OCI-LY1 (cell line): ENCODE results near the gene LSS.

Experiments
- H2AFZ ChIP-seq: fragments of 200-600 bp; sonication (generic), shearing (Covaris generic); 2 replicates; pipeline ENCODE4 v1.6.0; 2014; ENCODE audit warnings: antibody characterized with exemption, mild to moderate bottlenecking, low read length
- H3F3A ChIP-seq: fragments of 200-600 bp; sonication (generic), shearing (Covaris generic); 2 replicates; pipeline ENCODE4 v1.6.0; 2014; ENCODE audit warnings: mild to moderate bottlenecking, antibody characterized with exemption, low read length, moderate library complexity; ENCODE audit not compliant: insufficient read depth
- H3K27ac ChIP-seq: fragments of 200-600 bp; sonication (generic); 2 replicates; pipeline ENCODE4 v1.5.1; 2014; ENCODE audit warnings: low read length, mixed run types, mild to moderate bottlenecking, low read depth; ENCODE audit not compliant: poor library complexity, severe bottlenecking
- H3K27me3 ChIP-seq: fragments of 200-600 bp; sonication (generic); 2 replicates; pipeline ENCODE4 v1.6.0; 2014; ENCODE audit warnings: antibody characterized with exemption, mild to moderate bottlenecking, low read length, moderate library complexity; ENCODE audit not compliant: insufficient read depth
- H3K36me3 ChIP-seq: fragments of 200-600 bp; sonication (generic); 2 replicates; pipeline ENCODE4 v1.6.1; 2014; ENCODE audit warnings: mild to moderate bottlenecking, antibody characterized with exemption, low read length, moderate library complexity, mixed read lengths; ENCODE audit not compliant: insufficient read depth
- H3K4me1 ChIP-seq: fragments of 200-600 bp; sonication (generic); 2 replicates; pipeline ENCODE4 v1.5.1; 2014; ENCODE audit warnings: mild to moderate bottlenecking, low read length, moderate library complexity; ENCODE audit not compliant: insufficient read depth, severe bottlenecking
- H3K4me2 ChIP-seq: fragments of 200-600 bp; sonication (generic), shearing (Covaris generic); 2 replicates; pipeline ENCODE4 v1.6.1; 2014; ENCODE audit warnings: low read length
- H3K4me3 ChIP-seq: fragments of 200-600 bp; sonication (generic); 2 replicates; pipeline ENCODE4 v1.5.1; 2014; ENCODE audit warnings: low read length, low read depth, mild to moderate bottlenecking, mixed read lengths; ENCODE audit not compliant: poor library complexity, severe bottlenecking
- H3K79me2 ChIP-seq: fragments of 200-600 bp; shearing (Covaris generic); 2 replicates; pipeline ENCODE4 v1.6.1; 2016; ENCODE audit warnings: mixed run types, low read length, mixed read lengths; ENCODE audit not compliant: insufficient read depth
- H3K9ac ChIP-seq: fragments of 200-600 bp; sonication (generic), shearing (Covaris generic); 2 replicates; pipeline ENCODE4 v1.6.1; 2014; ENCODE audit warnings: mild to moderate bottlenecking, low read length, mixed read lengths
- H3K9me2 ChIP-seq: fragments of 200-600 bp; sonication (generic), shearing (Covaris generic); 2 replicates; pipeline ENCODE4 v1.6.1; 2014; ENCODE audit warnings: low read depth, mild to moderate bottlenecking, low read length, mixed read lengths
- H3K9me3 ChIP-seq: fragments of 200-600 bp; shearing (Covaris generic); 2 replicates; pipeline ENCODE4 v1.6.1; 2014; ENCODE audit warnings: low read length, mixed read lengths
- H4K20me1 ChIP-seq: fragments of 200-600 bp; sonication (generic), shearing (Covaris generic); 2 replicates; pipeline ENCODE4 v1.6.0; 2016; ENCODE audit warnings: mild to moderate bottlenecking, low read length; ENCODE audit not compliant: insufficient read depth
- EZH2 ChIP-seq: fragments of 200-600 bp; sonication (generic), shearing (Covaris generic); IDR thresholded peaks from 2 replicates; pipeline ENCODE4 v1.8.0; 2017; ENCODE audit warnings: borderline replicate concordance, mixed run types, mild to moderate bottlenecking, antibody characterized with exemption, low read length, moderate library complexity, mixed read lengths
- TF ChIP-seq, protein P1 (sequence below): fragments of 200-600 bp; sonication (generic), shearing (Covaris generic); IDR thresholded peaks from 2 replicates; pipeline ENCODE4 v1.5.1; 2017; ENCODE audit warnings: mild to moderate bottlenecking, antibody characterized with exemption, low read length, moderate library complexity, mixed read lengths

LSS gene

DNA sequence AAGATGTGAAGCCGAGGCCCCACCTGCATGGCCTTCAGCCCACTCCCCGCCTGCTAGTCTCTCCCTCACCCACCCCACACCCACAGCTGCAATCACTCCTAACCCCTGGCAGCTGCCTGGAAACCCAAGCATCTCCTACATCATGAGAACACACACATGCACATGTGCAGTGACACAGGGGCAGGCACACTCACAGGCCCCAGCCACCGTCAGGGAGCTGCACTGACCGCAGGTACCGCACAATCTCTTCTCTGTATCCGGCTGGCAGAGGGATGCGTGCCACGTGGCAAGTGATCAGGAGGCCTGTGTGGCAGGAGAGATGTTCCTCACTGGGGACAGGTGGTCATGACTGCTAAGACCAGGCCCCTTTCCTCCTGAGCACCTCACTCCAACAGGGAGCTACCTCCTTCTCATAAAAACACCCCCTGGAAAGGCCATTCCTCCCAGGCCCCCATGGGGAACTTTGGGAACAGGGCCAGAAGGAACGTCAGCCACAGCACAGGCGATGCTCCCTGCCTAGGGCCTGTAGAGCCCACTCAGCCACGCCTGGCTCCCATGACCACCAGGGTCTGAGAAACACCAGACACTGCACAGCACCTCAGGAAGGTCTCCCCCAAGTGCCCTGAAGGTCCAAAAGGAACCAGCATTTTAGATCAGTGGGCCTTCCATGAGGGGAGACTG, 6.0 kb downstream of the LSS start:
- Histone ChIP-seq H3K9me2 (no peaks in the 10 kb centered on the region), H3K36me3 (peaks cover 52% of the 10 kb centered on the region), H3K79me2 (peaks cover 14% of the 10 kb centered on the region; the same call in 1 of the 2 replicates), H3K27me3 (no peaks in the 10 kb centered on the region), H4K20me1 (no peaks in the 10 kb centered on the region), H3K9me3 (no peaks in the 10 kb centered on the region), H3K9ac (no peak overlapping the region), H2AFZ (no peak overlapping the region), H3K27ac (no peak overlapping the region), H3K4me2 (no peak overlapping the region), H3K4me3 (no peak overlapping the region), H3F3A (no peaks in the 10 kb centered on the region), H3K4me1 (peaks cover 27% of the 10 kb centered on the region)
- TF ChIP-seq, protein P1, sequence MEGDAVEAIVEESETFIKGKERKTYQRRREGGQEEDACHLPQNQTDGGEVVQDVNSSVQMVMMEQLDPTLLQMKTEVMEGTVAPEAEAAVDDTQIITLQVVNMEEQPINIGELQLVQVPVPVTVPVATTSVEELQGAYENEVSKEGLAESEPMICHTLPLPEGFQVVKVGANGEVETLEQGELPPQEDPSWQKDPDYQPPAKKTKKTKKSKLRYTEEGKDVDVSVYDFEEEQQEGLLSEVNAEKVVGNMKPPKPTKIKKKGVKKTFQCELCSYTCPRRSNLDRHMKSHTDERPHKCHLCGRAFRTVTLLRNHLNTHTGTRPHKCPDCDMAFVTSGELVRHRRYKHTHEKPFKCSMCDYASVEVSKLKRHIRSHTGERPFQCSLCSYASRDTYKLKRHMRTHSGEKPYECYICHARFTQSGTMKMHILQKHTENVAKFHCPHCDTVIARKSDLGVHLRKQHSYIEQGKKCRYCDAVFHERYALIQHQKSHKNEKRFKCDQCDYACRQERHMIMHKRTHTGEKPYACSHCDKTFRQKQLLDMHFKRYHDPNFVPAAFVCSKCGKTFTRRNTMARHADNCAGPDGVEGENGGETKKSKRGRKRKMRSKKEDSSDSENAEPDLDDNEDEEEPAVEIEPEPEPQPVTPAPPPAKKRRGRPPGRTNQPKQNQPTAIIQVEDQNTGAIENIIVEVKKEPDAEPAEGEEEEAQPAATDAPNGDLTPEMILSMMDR: no peak
- no peak for TF ChIP-seq EZH2

DNA sequence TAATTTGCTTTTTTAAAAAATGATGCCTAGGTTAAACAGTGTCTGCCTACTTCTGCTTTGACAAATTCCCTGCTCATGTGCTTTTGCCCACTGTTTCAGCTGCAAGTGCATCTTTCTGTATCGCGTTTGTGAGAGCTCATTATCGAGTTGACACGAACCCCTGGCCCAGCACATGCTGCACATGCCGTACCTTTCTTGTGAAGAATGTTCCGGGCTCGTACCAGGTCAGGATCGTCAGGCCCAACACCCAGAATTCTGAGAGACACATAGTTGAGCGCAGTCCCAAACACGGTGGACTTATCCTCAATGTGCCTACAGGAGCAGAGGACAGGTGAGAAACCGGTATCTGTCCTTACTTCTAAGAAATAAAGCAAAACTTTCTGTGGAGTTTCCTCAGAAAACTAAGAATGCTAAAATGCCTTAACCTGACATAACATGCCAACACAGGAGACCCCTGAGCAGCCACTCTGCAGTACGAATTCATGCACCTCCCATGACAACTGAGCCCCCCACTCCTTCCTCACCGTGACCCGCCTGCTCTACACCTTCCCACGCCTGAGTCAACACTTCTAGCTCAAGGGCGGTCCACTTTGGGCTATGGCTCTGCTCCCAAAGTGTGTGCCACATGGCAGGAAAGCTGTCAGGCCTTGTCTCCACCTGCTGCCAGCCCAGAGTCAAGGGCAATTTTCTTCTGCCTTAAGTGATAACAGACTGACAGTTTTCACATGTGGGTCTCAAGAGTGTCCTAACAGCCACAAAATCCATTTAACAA, 6.7 kb downstream of the LSS start:
- Histone ChIP-seq H3K9me2 (no peaks in the 10 kb centered on the region), H3K27me3 (no peaks in the 10 kb centered on the region), H3K4me3 (no peak overlapping the region), H3K4me2 (no peak overlapping the region), H3K79me2 (peaks cover 14% of the 10 kb centered on the region; the same call in 1 of the 2 replicates), H3K9ac (no peak overlapping the region), H4K20me1 (no peaks in the 10 kb centered on the region), H3K9me3 (no peaks in the 10 kb centered on the region), H3K27ac (no peak overlapping the region), H3F3A (no peaks in the 10 kb centered on the region), H3K4me1 (peaks cover 20% of the 10 kb centered on the region), H2AFZ (no peak overlapping the region), H3K36me3 (peaks cover 57% of the 10 kb centered on the region)
- no peak for TF ChIP-seq EZH2
- TF ChIP-seq, protein P1: no peak

DNA sequence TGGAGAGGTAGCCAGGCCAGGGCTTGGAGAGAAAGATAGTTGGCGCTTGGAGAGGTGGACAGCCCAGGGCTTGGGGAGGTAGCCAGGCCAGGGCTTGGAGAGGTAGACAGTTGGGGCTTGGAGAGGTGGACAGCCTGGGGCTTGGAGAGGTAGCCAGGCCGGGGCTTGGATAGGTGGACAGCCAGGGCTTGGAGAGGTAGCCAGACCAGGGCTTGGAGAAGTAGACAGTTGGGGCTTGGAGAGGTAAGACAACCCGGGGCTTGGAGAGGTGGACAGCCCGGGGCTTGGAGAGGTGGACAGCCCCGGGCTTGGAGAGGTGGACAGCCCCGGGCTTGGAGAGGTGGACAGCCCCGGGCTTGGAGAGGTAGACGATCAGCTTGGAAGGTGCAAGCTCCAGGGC, 7.7 kb downstream of the LSS start:
- Histone ChIP-seq H3K36me3 (peaks cover 59% of the 10 kb centered on the region), H3K79me2 (peaks cover 5% of the 10 kb centered on the region; the same call in 1 of the 2 replicates), H3K9me2 (no peaks in the 10 kb centered on the region), H3K27me3 (no peaks in the 10 kb centered on the region), H3K4me3 (no peak overlapping the region), H3K4me2 (no peak overlapping the region), H3K9me3 (no peaks in the 10 kb centered on the region), H3K27ac (no peak overlapping the region), H3K4me1 (peaks cover 10% of the 10 kb centered on the region), H4K20me1 (no peaks in the 10 kb centered on the region), H2AFZ (no peak overlapping the region), H3F3A (no peaks in the 10 kb centered on the region), H3K9ac (no peak overlapping the region)
- TF ChIP-seq, protein P1: no peak
- no peak for TF ChIP-seq EZH2
